Measurements from ENCODE around the gene SCAF8. TPM values are rescaled to one million over a fixed set of nuclear protein-coding genes. Genes with fewer than 3 reads are reported as not detected.

The SCAF8 gene
- total RNA-seq, result 10 to 100 TPM; 41.5 to 41.7 TPM

DNA sequence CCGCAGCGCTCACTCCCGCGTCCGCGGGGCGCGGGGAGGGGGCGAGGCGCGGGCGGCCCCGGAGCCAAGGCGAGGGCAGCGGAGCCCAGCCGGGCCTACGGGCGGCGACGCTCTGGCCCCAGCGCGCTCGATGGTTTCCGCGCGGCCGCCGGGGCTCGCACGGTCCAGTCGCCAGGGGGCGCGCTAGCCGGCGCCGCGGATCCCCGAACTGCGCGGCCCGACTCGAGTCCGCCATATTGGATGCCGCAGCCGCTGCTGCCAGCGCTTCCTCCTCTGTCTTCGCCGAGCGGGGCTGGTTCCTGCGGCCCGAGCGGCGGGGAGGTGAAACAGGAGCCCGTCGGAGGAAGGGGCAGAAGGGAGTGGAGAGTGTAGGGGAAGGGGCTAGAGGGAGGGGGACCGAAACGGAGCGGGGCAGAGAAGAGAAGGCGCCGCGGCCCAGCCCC is at the start of gene SCAF8:
SCAF8 (plus strand) TSS at position 234 of the 443 bp plus-strand sequence. CDS start 485 bp downstream, outside the sequence.

Small RNA genes within 50 kb of the gene (microRNA-seq; reads per million reads assigned to microRNA genes)
- gene MIR1273C (ENCODE audit: borderline microRNAs expressed, borderline replicate concordance), result not detected

Other genes starting within 250 kb of the SCAF8 start
- under 1 TPM in 1 of 2 experiments, not detected in 1; 0.08 TPM for gene CNKSR3, start 222.7 kb upstream of the SCAF8 start, total RNA-seq

Measured in activated naive CD4-positive, alpha-beta T cell treated with anti-CD3 and anti-CD28 coated beads, Interleukin-2, amount 10 ng/mL, durations not matched to agents 5 hours and 36 hours (primary cell).